Measurements from ENCODE around the gene ABO. TPM values are rescaled to one million over a fixed set of nuclear protein-coding genes. Genes with fewer than 3 reads are reported as not detected.

The ABO gene
- total and polyA plus RNA-seq, 2 donors (not counting 1 experiment from before 2014, with no cell fraction given) = not detected

- H3K9me3 ChIP-seq (ENCODE audit: control extremely low read depth in 1 of 3, control insufficient read depth in 2 of 3, insufficient read depth in 1 of 3, low read length in 2 of 3) = peaks cover 0 to 10% (median 0%) of the 10 kb centered on the region in 3 donors
- ChIA-PET CTCF (no interaction called here), POLR2A (no interaction called here)
- no peaks in the 10 kb centered on the region for H3K4me1 ChIP-seq (ENCODE audit: control insufficient read depth in 2 of 2, insufficient read depth in 2 of 2, low read length in 2 of 2)
- H2AFZ ChIP-seq (ENCODE audit: insufficient read depth, low read depth, low read length, poor library complexity, severe bottlenecking) = no peak overlapping the region
- Mint-ChIP-seq H3K27me3 (peaks cover 17% of the 10 kb centered on the region), H3K4me3 (no peak overlapping the region), H3K4me1 (no peaks in the 10 kb centered on the region), H3K27ac (no peak overlapping the region), H3K9me3 (ENCODE audit: insufficient read depth) (no peaks in the 10 kb centered on the region)
- no peak overlapping the region for H3K27ac ChIP-seq (ENCODE audit: low read length in 2 of 2)
- intact Hi-C loops (cut with micrococcal nuclease) = no loop called here
- H3K36me3 ChIP-seq (replicated peaks in 1 of 2; ENCODE audit: control extremely low read depth in 1 of 2, control insufficient read depth in 1 of 2, extremely low read depth in 1 of 2, insufficient read depth in 2 of 2, low read length in 1 of 2) = no peaks in the 10 kb centered on the region
- H3K79me2 ChIP-seq (ENCODE audit: control insufficient read depth, insufficient read depth, low read length) = no peaks in the 10 kb centered on the region
- no peak for ATAC-seq (ENCODE audit: low read depth)
- 83% methylated on average over 13 of the region's 16 CpGs for WGBS (ENCODE audit: insufficient coverage)
- H3K9ac ChIP-seq (ENCODE audit: low read length) = no peak overlapping the region
- no peaks in the 10 kb centered on the region for H4K20me1 ChIP-seq (ENCODE audit: control insufficient read depth, insufficient read depth, low read length, poor library complexity, severe bottlenecking)
- no peak overlapping the region for H3K4me2 ChIP-seq (replicated peaks; ENCODE audit: low read depth, low read length, poor library complexity, severe bottlenecking)
- peaks cover 0 to 3% (median 1%) of the 10 kb centered on the region in 4 experiments for H3K27me3 ChIP-seq (replicated peaks in 1 of 4; ENCODE audit: control extremely low read depth in 1 of 4, control insufficient read depth in 3 of 4, insufficient read depth in 4 of 4, low read length in 3 of 4)
- DNase-seq = no peak
- H3K4me3 ChIP-seq (ENCODE audit: control extremely low read depth in 1 of 5, extremely low read depth in 1 of 5, insufficient read depth in 1 of 5, low read depth in 2 of 5, low read length in 4 of 5) = no peak overlapping the region
- no peak for TF ChIP-seq EZH2 (IDR thresholded peaks at IDR 0.05; ENCODE audit: borderline replicate concordance, insufficient read depth, low read depth, low read length, poor library complexity, severe bottlenecking)
- TF ChIP-seq CTCF (IDR thresholded peaks at IDR 0.05) = no peak
Measured at GRCh38 chr9:133207540-133208170, 67.3 kb downstream of the ABO start.

GRCh38 chr9:133207021-133207531, 67.9 kb downstream of the ABO start:
- WGBS (ENCODE audit: insufficient coverage) = 88% methylated on average over 13 of the region's 14 CpGs

More at GRCh38 chr9:133207021-133207531, 67.9 kb downstream of the ABO start:
- Mint-ChIP-seq H3K27ac (no peak overlapping the region), H3K4me1 (no peaks in the 10 kb centered on the region), H3K27me3 (peaks cover 13% of the 10 kb centered on the region), H3K4me3 (no peak overlapping the region), H3K9me3 (ENCODE audit: insufficient read depth) (no peaks in the 10 kb centered on the region)
- no peak overlapping the region for H3K27ac ChIP-seq (ENCODE audit: low read length in 2 of 2)
- H3K36me3 ChIP-seq (replicated peaks in 1 of 2; ENCODE audit: control extremely low read depth in 1 of 2, control insufficient read depth in 1 of 2, extremely low read depth in 1 of 2, insufficient read depth in 2 of 2, low read length in 1 of 2) = no peaks in the 10 kb centered on the region
- no peak overlapping the region for H3K9ac ChIP-seq (ENCODE audit: low read length)
- DNase-seq (no peak), ATAC-seq (ENCODE audit: low read depth) (no peak)
- no peaks in the 10 kb centered on the region for H3K4me1 ChIP-seq (ENCODE audit: control insufficient read depth in 2 of 2, insufficient read depth in 2 of 2, low read length in 2 of 2)
- ChIA-PET POLR2A (no interaction called here), CTCF (no interaction called here)
- H3K4me2 ChIP-seq (replicated peaks; ENCODE audit: low read depth, low read length, poor library complexity, severe bottlenecking) = no peak overlapping the region
- H2AFZ ChIP-seq (ENCODE audit: insufficient read depth, low read depth, low read length, poor library complexity, severe bottlenecking) = no peak overlapping the region
- intact Hi-C loops (cut with micrococcal nuclease) = no loop called here
- peaks cover 0 to 3% (median 1%) of the 10 kb centered on the region in 4 experiments for H3K27me3 ChIP-seq (replicated peaks in 1 of 4; ENCODE audit: control extremely low read depth in 1 of 4, control insufficient read depth in 3 of 4, insufficient read depth in 4 of 4, low read length in 3 of 4)
- H3K9me3 ChIP-seq (ENCODE audit: control extremely low read depth in 1 of 3, control insufficient read depth in 2 of 3, insufficient read depth in 1 of 3, low read length in 2 of 3) = peaks cover 0 to 8% (median 0%) of the 10 kb centered on the region in 3 donors
- TF ChIP-seq CTCF (IDR thresholded peaks at IDR 0.05) (no peak), EZH2 (IDR thresholded peaks at IDR 0.05; ENCODE audit: borderline replicate concordance, insufficient read depth, low read depth, low read length, poor library complexity, severe bottlenecking) (no peak)
- H3K79me2 ChIP-seq (ENCODE audit: control insufficient read depth, insufficient read depth, low read length) = no peaks in the 10 kb centered on the region
- no peaks in the 10 kb centered on the region for H4K20me1 ChIP-seq (ENCODE audit: control insufficient read depth, insufficient read depth, low read length, poor library complexity, severe bottlenecking)
- H3K4me3 ChIP-seq (ENCODE audit: control extremely low read depth in 1 of 5, extremely low read depth in 1 of 5, insufficient read depth in 1 of 5, low read depth in 2 of 5, low read length in 4 of 5) = no peak overlapping the region

Data from B cell (primary cell).